GM12891 (cell line): Measurements from ENCODE around the gene ARHGAP24.

ENCODE experiments used
- POLR2A ChIP-seq: IDR thresholded peaks from 2 replicates; pipeline ENCODE4 v1.6.1; 2011; ENCODE audit warnings: low read depth, low read length, control low read depth
- POLR2AphosphoS5 ChIP-seq: IDR thresholded peaks from 2 replicates; pipeline ENCODE4 v1.6.1; 2011; ENCODE audit warnings: low read depth, low read length, control low read depth
- TAF1 ChIP-seq: IDR thresholded peaks from 2 replicates; pipeline ENCODE4 v1.6.1; 2011; ENCODE audit warnings: low read depth, low read length, control low read depth

DNA sequence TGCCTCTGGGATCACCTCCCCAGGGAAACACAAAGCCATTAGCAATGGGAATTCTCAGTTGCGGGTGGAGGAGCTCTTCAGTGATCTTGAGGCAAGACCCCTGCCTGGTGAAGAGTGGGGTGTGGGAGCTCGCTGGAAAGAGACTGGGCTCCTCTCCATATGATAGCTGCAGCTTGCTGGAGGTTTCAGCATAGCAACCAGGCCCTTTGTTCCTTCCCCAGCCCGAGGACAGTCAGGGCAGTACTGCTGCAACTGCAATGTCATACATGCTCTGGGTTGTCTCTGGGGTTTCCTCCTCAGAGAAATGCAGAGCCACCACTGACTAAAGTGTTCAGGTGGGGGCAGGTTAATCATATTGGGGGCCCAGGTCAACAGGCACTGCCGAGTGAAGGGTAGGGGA, 81.3 kb downstream of the ARHGAP24 start:
- TF ChIP-seq POLR2AphosphoS5 = no peak
- no peak for TF ChIP-seq POLR2A
- no peak for TF ChIP-seq TAF1
